Mesendoderm (in vitro differentiated cells): ENCODE measurements around the gene NFIC.

ENCODE experiments used
- DNase-seq: peaks from one replicate; pipeline ENCODE4 v3.0.0; 2013
- H2AK5ac ChIP-seq: 2 replicates; pipeline ENCODE4 v1.6.1; 2013; ENCODE audit warnings: low read length, inconsistent platforms
- H2BK120ac ChIP-seq: 2 replicates; pipeline ENCODE4 v1.6.1; 2013; ENCODE audit warnings: low read depth, mild to moderate bottlenecking, low read length, moderate library complexity, mixed read lengths
- H2BK15ac ChIP-seq: replicated peaks from 2 replicates; pipeline ENCODE4 v1.6.1; 2013; ENCODE audit warnings: low read depth, mild to moderate bottlenecking, moderate library complexity
- H2BK5ac ChIP-seq: 2 replicates; pipeline ENCODE4 v1.6.1; 2013; ENCODE audit warnings: low read length, inconsistent platforms
- H3K18ac ChIP-seq: 2 replicates; pipeline ENCODE4 v1.6.1; 2013; ENCODE audit warnings: mild to moderate bottlenecking, low read length, mixed read lengths
- H3K23ac ChIP-seq: one replicate; pipeline ENCODE4 v1.6.1; 2013; ENCODE audit warnings: low read length
- H3K27ac ChIP-seq: 2 replicates; pipeline ENCODE4 v1.5.1; 2013; ENCODE audit warnings: low read depth, mild to moderate bottlenecking, inconsistent platforms, low read length, moderate library complexity
- H3K27me3 ChIP-seq: 2 replicates; pipeline ENCODE4 v1.6.1; 2013; ENCODE audit warnings: low read length, control low read depth, mild to moderate bottlenecking, inconsistent platforms; ENCODE audit not compliant: insufficient read depth, poor library complexity
- H3K36me3 ChIP-seq: 2 replicates; pipeline ENCODE4 v1.6.1; 2013; ENCODE audit warnings: low read length, inconsistent platforms; ENCODE audit not compliant: control insufficient read depth, insufficient read depth
- H3K4ac ChIP-seq: one replicate; pipeline ENCODE4 v1.6.1; 2013; ENCODE audit warnings: low read depth, mild to moderate bottlenecking, low read length, moderate library complexity
- H3K4me1 ChIP-seq: 2 replicates; pipeline ENCODE4 v1.6.1; 2013; ENCODE audit warnings: low read depth, low read length, inconsistent platforms; ENCODE audit not compliant: control insufficient read depth
- H3K4me2 ChIP-seq: 2 replicates; pipeline ENCODE4 v1.6.1; 2013; ENCODE audit warnings: low read length
- H3K4me3 ChIP-seq: 2 replicates; pipeline ENCODE4 v1.5.1; 2013; ENCODE audit warnings: mild to moderate bottlenecking, low read length
- H3K56ac ChIP-seq: one replicate; pipeline ENCODE4 v1.6.1; 2013; ENCODE audit warnings: low read length
- H3K79me1 ChIP-seq: 2 replicates; pipeline ENCODE4 v1.6.1; 2013; ENCODE audit warnings: low read length, inconsistent platforms
- H3K79me2 ChIP-seq: 2 replicates; pipeline ENCODE4 v1.6.1; 2013; ENCODE audit warnings: mild to moderate bottlenecking, low read length; ENCODE audit not compliant: control insufficient read depth, insufficient read depth
- H3K9ac ChIP-seq: 2 replicates; pipeline ENCODE4 v1.6.1; 2013; ENCODE audit warnings: low read length, inconsistent platforms
- H4K5ac ChIP-seq: one replicate; pipeline ENCODE4 v1.6.1; 2013; ENCODE audit warnings: low read length
- H4K8ac ChIP-seq: one replicate; pipeline ENCODE4 v1.6.1; 2013; ENCODE audit warnings: low read depth, mild to moderate bottlenecking, control low read depth, low read length, moderate library complexity
- WGBS: extraction: QIAGEN DNeasy Blood & Tissue Kit; methylation state at CpG from one replicate; pipeline ENCODE4 v1.1.7; 2013; ENCODE audit warnings: low lambda C conversion rate, missing lambda C conversion rate; ENCODE audit not compliant: insufficient coverage; ENCODE audit errors: extremely low coverage; 5-methylcytosine and 5-hydroxymethylcytosine counted together

NFIC gene

GRCh38 chr19:3509566-3509989 lies 143.2 kb downstream of the NFIC start:
- Histone ChIP-seq H2BK15ac (no peak overlapping the region), H3K79me2 (peaks cover 49% of the 10 kb centered on the region), H3K27ac (no peak overlapping the region)

GRCh38 chr19:3510727-3511126 lies 144.3 kb downstream of the NFIC start:
- H2BK120ac ChIP-seq: no peak overlapping the region
- no peak overlapping the region for H2BK5ac ChIP-seq
- H3K79me2 ChIP-seq: peaks cover 50% of the 10 kb centered on the region
- no peak overlapping the region for H3K4me2 ChIP-seq
- H3K23ac ChIP-seq: no peak overlapping the region
- no peak overlapping the region for H3K4me3 ChIP-seq
- H3K18ac ChIP-seq: no peak overlapping the region
- H3K4me1 ChIP-seq: no peaks in the 10 kb centered on the region
- WGBS: no CpG with 5 or more reads among the region's 22 CpGs
- H2AK5ac ChIP-seq: no peak overlapping the region
- H3K9ac ChIP-seq: no peak overlapping the region
- no peaks in the 10 kb centered on the region for H3K27me3 ChIP-seq
- H3K27ac ChIP-seq: no peak overlapping the region
- H4K8ac ChIP-seq: no peak overlapping the region
- H3K36me3 ChIP-seq: no peaks in the 10 kb centered on the region
- H3K56ac ChIP-seq: no peak overlapping the region
- no peak overlapping the region for H4K5ac ChIP-seq
- DNase-seq: no peak
- peaks cover 32% of the 10 kb centered on the region for H3K79me1 ChIP-seq
- no peak overlapping the region for H3K4ac ChIP-seq
- no peak overlapping the region for H2BK15ac ChIP-seq

More at GRCh38 chr19:3509566-3509989, 143.2 kb downstream of the NFIC start:
- Histone ChIP-seq H3K18ac (no peak overlapping the region), H3K4ac (no peak overlapping the region), H3K4me1 (no peaks in the 10 kb centered on the region), H2AK5ac (no peak overlapping the region), H3K36me3 (no peaks in the 10 kb centered on the region), H3K56ac (no peak overlapping the region), H3K4me3 (no peak overlapping the region), H3K23ac (no peak overlapping the region), H2BK120ac (no peak overlapping the region), H3K79me1 (peaks cover 30% of the 10 kb centered on the region), H3K4me2 (no peak overlapping the region), H4K5ac (no peak overlapping the region), H3K27me3 (no peaks in the 10 kb centered on the region), H3K9ac (no peak overlapping the region), H4K8ac (no peak overlapping the region), H2BK5ac (no peak overlapping the region)
- WGBS: no CpG with 5 or more reads among the region's 15 CpGs
- DNase-seq: no peak

GRCh38 chr19:3511506-3512251 lies 145.3 kb downstream of the NFIC start:
- H2BK120ac ChIP-seq: no peak overlapping the region
- H3K56ac ChIP-seq: no peak overlapping the region
- no peak overlapping the region for H2BK5ac ChIP-seq
- H3K27ac ChIP-seq: no peak overlapping the region
- WGBS: no CpG with 5 or more reads among the region's 26 CpGs
- peaks cover 37% of the 10 kb centered on the region for H3K79me1 ChIP-seq
- H3K23ac ChIP-seq: no peak overlapping the region
- H3K4me1 ChIP-seq: no peaks in the 10 kb centered on the region
- no peak overlapping the region for H3K18ac ChIP-seq
- H4K5ac ChIP-seq: no peak overlapping the region
- no peaks in the 10 kb centered on the region for H3K27me3 ChIP-seq
- H3K4ac ChIP-seq: no peak overlapping the region
- no peaks in the 10 kb centered on the region for H3K36me3 ChIP-seq
- no peak for DNase-seq
- no peak overlapping the region for H3K4me3 ChIP-seq
- H4K8ac ChIP-seq: no peak overlapping the region
- no peak overlapping the region for H2BK15ac ChIP-seq
- H3K4me2 ChIP-seq: no peak overlapping the region
- no peak overlapping the region for H2AK5ac ChIP-seq
- no peak overlapping the region for H3K9ac ChIP-seq
- H3K79me2 ChIP-seq: peaks cover 58% of the 10 kb centered on the region

GRCh38 chr19:3512562-3513228 lies 146.3 kb downstream of the NFIC start:
- Histone ChIP-seq H3K27ac (no peak overlapping the region), H3K4me1 (no peaks in the 10 kb centered on the region), H3K36me3 (no peaks in the 10 kb centered on the region), H3K4ac (no peak overlapping the region), H3K4me3 (no peak overlapping the region), H4K8ac (no peak overlapping the region), H3K27me3 (no peaks in the 10 kb centered on the region), H3K9ac (no peak overlapping the region), H3K23ac (no peak overlapping the region), H3K18ac (no peak overlapping the region), H3K56ac (no peak overlapping the region), H2AK5ac (no peak overlapping the region), H3K79me1 (peaks cover 37% of the 10 kb centered on the region), H2BK5ac (no peak overlapping the region), H3K4me2 (no peak overlapping the region), H2BK15ac (no peak overlapping the region), H4K5ac (no peak overlapping the region), H2BK120ac (no peak overlapping the region), H3K79me2 (peaks cover 52% of the 10 kb centered on the region)
- DNase-seq: no peak
- WGBS: no CpG with 5 or more reads among the region's 17 CpGs

- Histone ChIP-seq H3K18ac (no peak overlapping the region), H3K23ac (no peak overlapping the region), H3K36me3 (no peaks in the 10 kb centered on the region), H3K4me3 (no peak overlapping the region), H2AK5ac (no peak overlapping the region), H3K27ac (no peak overlapping the region), H3K4me2 (no peak overlapping the region), H4K5ac (no peak overlapping the region), H3K4ac (no peak overlapping the region), H3K79me1 (peaks cover 37% of the 10 kb centered on the region), H3K9ac (no peak overlapping the region), H4K8ac (no peak overlapping the region), H2BK15ac (no peak overlapping the region), H2BK5ac (no peak overlapping the region), H3K27me3 (no peaks in the 10 kb centered on the region), H3K4me1 (no peaks in the 10 kb centered on the region), H3K56ac (no peak overlapping the region), H2BK120ac (no peak overlapping the region), H3K79me2 (peaks cover 51% of the 10 kb centered on the region)
- no peak for DNase-seq
- no CpG with 5 or more reads among the region's 23 CpGs for WGBS
These were observed 147.1 kb downstream of the NFIC start for GRCh38 chr19:3513229-3514140.
